Raji (cell line): ENCODE measurements around the gene PLEKHH1.

Experiments
- POLR2A ChIP-seq: IDR thresholded peaks from 2 replicates; pipeline ENCODE4 v1.6.1; 2011; ENCODE audit warnings: low read depth, low read length, control low read depth; ENCODE audit not compliant: insufficient read depth

PLEKHH1 gene

DNA sequence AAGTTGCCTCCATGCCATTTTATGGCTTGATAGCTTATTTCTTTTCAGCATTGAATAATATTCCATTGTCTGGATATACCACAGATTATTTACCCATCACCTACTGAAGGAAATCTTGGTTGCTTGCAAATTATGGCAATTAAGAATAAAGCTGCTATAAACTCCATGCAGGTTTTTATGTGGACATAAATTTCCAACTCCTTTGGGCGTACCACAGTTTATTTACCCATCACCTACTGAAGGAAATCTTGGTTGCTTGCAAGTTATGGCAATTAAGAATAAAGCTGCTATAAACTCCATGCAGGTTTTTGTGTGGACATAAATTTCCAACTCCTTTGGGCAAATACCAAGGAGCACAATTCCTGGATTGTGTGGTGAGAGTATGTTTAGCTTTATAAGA is 12.6 kb upstream of the PLEKHH1 start:
- no peak for TF ChIP-seq POLR2A

DNA sequence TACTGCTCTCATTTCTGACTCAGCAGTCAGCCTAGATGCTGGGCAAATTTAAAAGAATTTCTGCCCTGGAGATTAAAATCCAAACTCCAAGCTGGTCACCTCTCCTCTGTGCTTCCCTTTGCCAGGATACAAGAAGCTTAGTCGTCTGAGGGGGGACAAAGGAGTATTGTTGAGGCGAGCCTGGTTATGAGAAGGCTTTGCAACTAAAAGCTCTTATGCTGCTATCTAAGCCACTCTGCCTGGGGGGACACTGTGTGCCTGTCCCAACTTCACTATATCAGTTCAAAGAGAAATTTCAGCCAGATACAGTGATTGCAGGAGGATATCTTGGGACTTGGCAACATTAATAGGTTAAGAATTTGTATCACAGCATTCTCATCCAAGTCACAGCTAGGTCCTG is 10.8 kb upstream of the PLEKHH1 start:
- no peak for TF ChIP-seq POLR2A

DNA sequence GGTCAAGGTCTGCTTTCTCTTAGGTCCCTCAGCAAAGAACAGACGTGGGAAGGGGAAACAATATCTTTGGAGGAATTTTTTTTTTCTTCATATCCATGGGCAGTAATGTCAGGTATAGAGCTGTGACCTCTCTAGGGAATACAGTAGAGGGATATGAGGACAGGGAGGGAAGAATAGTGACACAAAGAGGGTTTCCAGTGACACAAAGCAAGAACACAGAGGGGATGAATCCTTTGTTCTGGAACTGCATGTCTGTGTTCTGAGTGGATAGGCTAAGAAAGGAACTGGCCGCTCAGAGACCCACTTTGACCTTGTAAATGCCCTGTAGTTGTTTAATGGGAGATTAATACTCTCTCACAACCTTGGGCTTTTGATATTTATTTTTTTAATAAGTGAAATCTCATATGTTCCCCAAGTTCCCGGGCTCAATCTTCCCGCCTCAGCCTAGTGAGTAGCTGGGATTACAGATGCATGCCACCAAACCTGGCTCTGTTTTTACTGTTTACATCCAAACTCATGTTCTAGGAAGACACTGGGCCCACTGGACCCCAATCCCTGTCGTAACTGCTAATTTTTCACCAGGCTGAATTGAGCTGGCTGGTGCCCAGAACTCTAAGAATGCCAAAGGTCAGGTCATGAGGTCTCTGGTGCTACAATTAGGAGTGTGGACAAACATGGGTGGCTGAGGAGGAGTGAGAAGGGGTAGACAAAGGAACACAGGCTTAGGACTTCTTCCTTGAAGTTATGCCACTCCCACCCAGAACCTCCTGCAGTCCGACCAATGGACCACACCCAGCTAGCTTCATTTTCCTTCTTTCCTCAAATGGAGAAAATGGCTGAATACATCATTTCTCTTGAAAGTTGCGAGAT is 9.1 kb upstream of the PLEKHH1 start:
- no peak for TF ChIP-seq POLR2A

DNA sequence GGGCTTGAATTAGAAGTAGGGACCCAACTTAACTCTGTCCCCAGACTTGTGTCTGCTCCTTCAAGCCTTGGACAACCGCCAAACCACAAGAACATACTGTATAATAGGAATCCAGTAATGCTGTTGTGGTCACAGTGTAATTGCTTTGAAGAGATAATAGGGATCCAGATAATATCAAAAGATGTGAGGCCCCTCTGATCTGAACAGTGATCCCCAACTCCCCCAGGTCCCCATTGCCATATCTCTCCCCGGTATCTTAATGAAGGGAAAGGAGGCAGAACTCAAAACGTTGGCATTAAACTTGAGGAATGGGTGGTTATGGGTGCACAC is 8.5 kb upstream of the PLEKHH1 start:
- no peak for TF ChIP-seq POLR2A

DNA sequence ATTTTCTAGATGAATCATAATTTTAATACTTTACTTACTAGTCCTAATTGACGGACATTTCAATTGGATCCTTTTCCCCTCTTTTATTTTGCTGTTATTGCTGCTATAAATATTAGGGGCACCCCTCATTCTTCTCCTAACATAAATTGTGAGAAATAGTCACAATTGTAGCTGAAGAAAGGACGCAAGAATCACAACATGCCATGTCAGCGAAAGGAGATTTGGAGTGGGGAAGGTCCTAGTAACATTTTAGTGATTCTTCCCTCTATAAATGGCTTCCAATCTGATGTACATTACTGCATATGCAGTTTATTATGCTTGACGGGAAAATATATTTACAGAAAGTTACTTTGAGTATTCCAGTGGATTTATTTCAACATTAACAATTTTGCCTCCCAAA is 7.7 kb upstream of the PLEKHH1 start:
- TF ChIP-seq POLR2A = no peak

DNA sequence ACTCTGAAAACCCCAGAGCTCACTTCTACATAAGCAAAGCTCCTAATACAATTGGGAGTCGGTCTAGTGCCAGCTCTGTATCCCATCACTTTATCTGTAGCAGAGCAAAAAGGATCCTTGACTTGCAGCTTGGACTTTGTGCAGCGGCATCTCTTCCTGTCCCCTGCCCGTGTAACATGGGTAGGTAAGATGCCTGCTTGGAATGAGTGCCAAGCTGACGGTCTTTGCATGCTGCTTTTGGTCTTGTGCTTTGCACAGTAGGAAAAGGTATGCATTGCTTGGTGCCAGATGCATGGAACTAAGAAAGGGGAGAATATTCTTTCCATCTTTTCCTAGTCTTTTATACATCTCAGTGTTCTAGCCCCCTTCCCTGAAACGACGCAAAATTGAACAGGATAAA is 6.9 kb upstream of the PLEKHH1 start:
- no peak for TF ChIP-seq POLR2A

DNA sequence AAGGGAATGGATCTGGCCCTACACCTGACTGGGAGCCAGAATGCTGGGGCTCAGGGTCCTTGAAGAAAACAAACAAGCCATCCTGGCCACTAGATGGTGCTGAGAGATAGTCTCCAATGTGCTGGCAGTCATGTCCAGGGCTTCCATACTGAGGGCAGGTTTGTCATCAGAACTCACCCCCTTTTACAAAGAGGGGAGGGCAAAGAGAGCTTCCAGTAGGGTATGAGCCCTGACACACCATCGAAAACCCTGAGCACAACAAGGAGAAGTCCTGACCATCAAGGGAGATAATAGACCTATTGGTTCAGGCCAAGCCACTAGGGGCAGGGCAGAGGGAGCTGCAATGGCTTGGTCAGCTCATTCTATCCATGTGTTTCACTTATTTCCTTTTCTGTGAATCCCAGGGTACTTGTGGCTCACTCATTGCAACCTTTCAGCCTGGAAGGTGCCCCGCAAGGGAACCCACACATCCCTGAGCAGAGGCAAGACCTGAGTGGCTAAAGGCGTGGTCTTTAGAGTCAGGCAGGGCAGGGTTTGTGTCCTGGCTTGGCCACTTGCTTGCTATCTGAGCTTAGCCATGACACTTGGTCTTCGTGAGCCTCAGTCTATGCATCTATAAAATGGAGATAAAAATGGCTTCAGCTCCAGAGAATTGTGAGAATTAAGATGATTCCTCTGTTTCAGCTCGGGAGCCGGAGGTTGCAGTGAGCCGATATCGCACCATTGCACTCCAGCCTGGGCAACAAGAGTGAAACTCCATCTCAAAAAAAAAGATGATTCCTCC is 6.2 kb upstream of the PLEKHH1 start:
- TF ChIP-seq POLR2A = no peak

DNA sequence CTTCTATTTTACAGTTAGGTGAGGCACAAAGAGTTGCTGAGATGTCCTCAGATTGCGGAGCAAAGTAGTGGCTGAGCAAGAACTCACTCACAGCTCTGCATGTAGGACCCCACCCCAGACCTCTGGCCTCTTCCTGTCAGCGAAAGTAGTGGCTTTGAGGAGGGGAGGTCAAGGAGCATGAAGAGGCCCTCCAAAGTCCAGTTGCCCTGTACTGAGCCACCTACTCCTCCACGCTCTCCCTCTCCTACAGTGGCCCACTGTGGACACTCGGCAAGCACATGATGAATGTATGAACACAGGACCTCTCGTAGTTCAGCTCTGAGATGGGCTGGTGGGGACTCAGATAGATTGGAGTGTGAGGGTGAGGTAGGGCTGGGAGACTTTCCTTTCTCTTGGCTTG is 5.3 kb upstream of the PLEKHH1 start:
- no peak for TF ChIP-seq POLR2A

DNA sequence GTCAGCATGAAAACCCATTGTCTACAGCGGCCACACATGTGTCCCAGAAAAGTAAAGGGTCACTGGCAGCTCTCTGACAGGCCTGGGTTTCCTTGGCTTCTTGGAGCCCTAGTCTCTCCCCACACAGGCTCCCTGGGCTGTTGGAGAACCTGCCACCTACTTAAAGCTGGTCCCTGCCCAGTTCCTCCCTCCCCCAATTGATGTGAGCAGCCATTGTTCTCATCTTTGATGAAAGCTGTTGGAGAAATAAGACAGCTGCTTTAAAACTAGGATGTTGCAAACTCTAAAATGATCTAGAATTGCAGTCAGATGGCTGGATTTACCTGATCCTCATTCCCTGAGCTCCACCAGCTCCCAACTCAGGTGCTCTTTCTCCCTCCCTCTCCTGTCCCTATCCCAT is 4.8 kb upstream of the PLEKHH1 start:
- TF ChIP-seq POLR2A = no peak

DNA sequence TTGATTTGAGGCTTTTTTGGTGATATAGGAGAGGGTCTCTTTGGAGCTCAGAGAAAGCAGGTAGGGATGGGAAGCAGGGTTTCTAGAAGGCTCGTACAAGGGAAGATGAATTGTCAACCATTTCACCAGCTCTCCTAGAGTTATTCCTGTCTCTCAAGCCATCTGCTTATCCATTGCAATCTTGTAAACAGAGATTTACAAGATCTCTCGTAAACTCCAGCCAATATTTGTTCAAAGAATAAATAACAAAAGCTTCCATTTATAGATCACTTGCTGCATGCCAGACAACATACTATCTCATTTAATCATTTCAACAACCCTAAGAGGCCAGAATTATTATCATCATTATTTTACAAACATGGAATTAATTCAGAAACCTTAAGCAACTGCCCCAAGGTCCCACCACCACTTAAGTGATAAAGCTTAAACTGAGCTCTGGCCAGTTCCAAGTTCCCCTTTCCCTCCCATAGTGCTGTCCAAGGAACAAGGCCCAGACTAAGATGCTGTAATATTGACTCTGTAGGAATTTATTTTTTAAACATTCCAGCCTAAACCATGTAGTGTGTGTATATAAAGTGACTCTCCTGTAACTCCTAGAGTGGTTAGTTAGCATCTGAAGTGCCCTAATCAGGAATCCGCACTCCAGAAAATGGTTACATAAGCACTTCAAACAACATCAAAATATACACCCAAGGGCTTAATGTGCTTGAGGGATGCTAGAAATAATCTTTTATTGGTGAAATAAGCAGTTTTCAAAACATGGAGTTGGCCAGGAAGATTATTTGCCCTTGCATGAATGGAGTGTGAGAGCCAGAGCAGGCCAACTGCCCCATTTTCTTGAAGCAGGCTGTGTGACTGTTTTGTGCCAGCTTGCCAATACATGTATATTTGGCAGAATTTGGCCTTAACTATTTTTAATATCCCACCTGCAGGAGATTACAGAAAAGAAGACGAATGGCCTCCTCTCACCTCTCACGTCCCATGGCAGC is 2.8 kb upstream of the PLEKHH1 start:
- no peak for TF ChIP-seq POLR2A

DNA sequence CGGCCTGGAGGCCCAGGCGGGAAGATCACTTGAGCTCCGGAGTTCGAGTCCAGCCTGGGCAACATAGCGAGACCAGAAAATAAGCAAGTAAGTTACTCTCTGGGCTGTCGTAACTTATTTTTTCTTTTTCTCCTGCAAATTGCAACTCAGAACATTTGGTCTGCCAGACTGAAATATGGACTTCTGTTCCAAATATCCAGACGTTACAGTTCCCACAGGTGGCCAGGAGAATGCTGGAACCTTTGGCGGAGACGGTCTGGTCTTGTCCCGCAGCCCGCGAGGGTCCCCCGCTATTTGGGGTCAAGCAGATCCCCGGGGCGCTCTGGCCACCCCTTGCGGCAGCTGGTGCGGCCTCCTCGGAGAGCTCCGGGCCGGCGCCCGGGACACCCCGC is 488 bp upstream of the PLEKHH1 start:
- no peak for TF ChIP-seq POLR2A

DNA sequence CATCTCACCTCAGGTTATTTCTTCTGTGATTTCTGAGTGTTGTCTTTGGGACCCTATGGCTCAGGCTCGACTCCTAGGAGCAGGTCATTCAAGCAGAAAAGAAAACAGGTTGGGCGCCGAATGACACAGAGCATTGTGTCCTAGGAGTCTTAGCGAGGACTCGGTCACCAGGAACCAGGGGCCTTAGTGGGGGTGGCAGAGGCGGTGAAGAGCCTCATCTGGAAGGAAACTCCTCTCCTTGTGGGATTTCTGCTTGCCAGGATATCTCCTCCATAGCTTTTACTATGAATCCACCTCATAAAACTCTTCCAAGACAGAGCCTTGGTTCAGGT is 630 bp downstream of the PLEKHH1 start:
- no peak for TF ChIP-seq POLR2A

DNA sequence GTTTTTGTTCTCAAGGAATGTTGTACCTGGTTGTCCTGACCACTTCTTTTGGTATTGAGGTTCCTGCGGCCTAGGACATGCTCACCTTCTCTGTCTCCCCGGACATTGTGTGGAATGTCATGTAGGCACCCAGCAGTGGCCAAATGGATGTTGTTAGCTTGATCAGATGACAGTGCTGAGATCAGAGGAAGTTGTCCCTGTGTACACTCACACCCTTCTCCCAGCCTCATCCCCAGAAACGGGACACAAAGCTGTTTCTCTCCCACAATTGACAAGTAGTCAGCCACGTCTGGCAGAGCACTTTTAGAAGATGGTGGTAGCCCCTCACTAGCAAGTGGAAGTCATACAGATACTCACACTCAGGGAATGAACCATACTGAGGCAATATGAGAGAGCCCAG is 3.0 kb downstream of the PLEKHH1 start:
- TF ChIP-seq POLR2A = no peak

DNA sequence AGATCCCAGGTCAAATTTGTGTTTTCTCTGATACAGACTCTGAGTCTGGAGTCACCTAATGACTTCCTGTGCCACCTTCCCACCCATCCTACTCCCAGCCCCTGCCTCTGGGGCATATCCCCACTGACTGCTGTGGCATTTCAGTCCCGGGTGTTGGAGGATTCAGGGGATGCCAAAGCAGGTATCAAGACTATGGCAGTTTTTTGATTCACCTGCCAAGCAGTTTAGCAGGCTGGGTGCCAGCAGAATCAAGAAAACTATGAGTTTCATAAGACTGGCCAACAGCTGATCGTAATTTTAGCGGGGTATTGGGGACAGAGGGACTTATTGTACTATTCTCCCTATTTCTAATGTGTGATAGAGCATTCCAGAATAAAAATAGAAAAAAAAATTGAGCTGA is 4.6 kb downstream of the PLEKHH1 start:
- TF ChIP-seq POLR2A = no peak

DNA sequence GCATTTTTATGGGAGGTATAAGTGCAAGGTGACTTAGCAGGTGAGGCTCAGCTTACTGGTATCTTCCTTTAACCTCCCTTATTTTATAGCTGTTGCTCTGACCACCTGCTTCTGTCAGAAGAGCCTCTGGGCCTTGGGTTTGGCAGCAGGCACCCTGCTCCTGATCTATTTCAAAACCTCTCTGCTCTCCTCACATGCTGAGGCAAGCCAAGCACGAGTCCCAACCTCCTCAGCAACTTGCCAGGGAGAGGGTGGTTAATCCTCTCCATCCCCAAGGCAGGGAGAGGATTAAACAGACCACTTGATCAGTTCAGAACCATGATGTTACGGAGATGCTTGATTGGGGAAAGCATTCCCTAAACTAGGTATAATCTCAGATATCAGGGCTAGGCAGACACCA is 5.4 kb downstream of the PLEKHH1 start:
- no peak for TF ChIP-seq POLR2A
